A204.1 (cell line): ENCODE data around the gene APOD.

Experiments used
- FAIRE-seq: peaks from 2 replicates; lab custom pipeline; 2012; peaks lifted over from hg19 to GRCh38; lab: Jason Lieb, UNC

Gene APOD

GRCh38 chr3:195524171-195524896 lies 59.4 kb downstream of the APOD start:
- FAIRE-seq, result no peak

GRCh38 chr3:195522254-195523023 lies 61.3 kb downstream of the APOD start:
- peak; percentile 98 for FAIRE-seq
